Middle frontal gyrus (tissue), 1 donor: ENCODE results near the gene TBC1D2B.
A peak's percentile ranks its signal among the peaks of the same experiment; 100 is the strongest.

Experiments
- DNase-seq: peaks from one replicate; pipeline ENCODE4 v3.0.0-alpha.2; 2015; ENCODE audit warnings: low spot score; ENCODE audit errors: extremely low spot score

The TBC1D2B gene

DNA sequence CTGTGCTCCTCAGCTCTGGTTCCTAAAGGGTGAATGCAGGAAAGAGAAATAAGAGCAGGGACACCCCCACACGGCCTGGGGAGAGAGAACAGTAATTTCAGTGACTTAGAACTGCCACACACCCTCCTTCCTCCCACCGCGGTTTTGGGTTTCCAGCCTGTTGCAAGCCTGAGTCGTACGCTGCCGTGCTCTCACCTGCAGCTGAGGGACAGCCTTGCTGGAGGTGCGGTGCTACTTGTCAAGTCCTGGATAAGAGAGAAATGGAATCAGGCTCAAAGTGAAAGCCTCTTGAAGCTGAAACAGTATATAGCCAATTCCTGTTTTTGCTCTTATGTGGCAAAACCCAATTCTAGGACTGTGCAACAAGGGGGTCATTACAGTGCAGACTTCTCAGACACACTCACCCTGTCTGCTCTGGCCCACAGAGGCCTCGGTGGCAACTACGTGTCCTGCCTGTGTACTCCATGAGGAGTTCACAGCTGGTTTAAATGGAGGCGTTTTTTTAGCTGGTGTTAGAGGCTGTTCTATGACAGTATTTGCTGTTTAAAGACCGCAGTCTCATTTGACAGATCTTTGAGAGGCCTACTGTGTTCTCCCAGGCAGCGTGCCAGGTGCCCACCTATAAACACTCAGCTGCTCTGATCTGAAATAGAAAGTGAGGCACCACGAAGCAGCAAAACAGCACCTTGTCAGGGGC, 42.9 kb downstream of the TBC1D2B start:
- no peak for DNase-seq

DNA sequence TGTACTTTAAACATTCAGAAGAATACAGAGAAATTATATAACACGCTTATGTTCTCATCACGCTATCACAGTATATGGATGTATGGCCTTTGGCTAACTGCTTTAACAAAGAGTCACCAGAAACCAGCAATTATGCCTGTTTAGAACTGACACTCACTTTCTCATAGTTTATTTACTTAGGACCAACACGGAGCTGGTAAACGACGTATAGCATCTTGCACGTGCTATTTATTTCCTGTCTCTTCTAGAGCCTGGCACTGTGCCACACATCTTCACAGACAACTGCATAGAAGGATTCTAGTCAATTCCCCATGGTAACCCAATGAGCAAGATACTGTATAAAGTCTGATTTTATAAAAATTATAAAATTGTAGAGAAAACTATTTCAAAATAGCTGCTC, 43.6 kb downstream of the TBC1D2B start:
- DNase-seq, result no peak

DNA sequence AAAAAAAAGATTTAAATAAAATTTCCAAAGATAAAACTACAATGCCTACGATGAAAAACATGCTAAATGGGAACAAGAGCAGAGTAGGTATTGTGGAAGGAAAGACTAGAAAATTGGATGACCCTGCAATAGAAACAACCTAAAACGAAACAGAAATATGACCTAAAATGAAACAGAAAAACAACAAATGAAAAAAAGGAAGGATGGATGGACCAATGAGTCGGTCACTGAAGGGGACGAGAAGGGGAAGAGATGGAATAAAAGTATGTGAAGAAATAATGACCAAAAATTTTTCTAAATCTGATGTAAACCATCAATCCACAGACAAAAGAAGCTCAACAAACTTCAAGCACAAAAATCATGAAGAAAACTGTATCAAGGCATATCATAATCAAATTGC, 44.8 kb downstream of the TBC1D2B start:
- no peak for DNase-seq

DNA sequence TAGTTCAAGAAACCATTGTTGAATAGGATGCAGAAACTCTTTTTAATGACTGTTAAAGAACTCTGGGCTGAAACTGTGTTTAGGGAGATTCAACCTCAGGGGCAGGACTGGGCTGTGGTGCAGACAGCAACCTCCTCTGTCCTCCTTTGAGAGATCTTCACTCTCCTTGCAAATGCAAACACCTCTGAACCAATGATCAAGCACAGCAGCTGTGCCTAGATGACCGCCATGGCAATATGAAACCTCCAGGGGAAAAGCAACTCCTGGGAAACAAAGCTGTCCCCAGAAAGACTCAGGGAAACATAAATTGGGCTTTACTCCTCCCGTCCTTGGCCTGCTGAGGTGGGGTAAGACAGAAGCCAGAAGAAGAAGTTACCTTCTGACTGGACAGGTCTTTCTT, 52.6 kb downstream of the TBC1D2B start:
- no peak for DNase-seq

DNA sequence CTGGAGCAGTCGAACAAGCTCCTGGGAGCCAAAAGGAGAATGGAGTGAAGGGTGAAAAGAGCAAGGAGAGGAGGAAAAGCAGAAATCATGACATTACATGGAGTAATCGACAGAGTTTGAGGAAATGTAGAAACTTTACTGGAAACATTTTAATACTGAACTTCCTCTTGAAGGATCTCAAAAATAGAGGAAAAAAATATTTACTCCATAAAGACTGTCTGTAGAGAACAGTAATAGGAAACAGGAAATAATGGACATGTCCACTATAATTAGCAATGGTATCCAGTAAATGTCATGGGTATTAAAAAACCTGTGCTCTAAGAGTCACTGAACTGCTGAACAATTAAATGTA, 53.0 kb downstream of the TBC1D2B start:
- DNase-seq, result no peak

DNA sequence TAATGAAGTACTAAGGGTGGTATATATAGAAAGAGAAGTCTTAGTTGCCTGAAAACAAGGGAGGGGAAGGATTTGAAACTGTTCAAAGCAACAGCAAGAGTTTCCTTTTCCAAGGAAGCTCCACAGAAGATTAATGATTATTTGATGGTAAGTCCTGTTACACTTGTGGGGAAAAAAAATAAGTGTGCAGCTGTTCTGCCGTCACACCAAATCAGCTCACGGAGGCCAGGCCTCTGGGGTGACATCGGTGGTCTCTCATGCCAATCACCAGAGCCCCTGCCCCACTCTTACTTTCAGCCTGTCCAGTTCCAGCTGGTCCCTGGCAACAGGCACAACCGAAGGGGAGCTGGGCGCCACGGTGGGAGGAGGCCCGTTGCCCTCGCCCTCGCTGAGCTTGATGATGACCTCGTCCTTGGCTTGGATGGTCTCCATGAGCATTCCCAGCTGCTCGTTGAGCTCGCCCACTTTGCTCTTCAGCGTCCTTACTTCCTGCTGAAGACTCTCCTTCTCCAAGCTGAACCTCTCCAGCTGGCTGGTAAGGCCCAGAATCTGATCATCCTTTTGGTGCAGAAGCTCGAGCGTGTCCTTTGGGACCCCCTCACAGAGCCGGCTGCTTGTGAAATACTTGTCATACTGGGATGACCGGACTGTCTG, 53.5 kb downstream of the TBC1D2B start:
- no peak for DNase-seq

DNA sequence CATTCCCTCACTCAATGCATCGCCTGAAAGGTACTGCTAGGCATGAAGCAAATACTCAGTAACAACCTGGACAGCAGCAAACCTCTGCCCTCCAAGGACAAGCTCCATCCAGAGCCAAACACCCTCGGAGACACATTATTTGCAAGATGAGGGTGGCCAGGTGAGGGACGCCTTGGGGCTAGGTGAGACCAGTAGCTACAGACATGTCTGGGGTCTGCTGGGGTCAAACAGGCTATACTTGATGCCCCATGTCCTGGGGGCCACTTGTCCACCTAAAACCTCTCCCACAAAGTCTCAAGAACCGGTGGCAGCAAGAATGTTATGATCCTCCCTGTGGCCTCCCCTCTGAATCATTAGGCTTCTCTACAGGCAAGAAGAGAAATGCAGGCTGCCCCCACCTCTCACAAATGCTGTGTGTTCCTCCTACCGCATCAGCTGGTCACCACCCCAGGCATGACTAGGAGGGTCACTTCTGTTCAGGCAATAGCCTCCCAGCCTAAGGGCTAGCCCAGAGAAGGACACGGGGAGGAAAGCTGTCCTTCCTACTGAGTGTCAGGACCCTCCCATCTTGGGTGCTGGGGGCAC, 54.3 kb downstream of the TBC1D2B start:
- DNase-seq, result no peak

DNA sequence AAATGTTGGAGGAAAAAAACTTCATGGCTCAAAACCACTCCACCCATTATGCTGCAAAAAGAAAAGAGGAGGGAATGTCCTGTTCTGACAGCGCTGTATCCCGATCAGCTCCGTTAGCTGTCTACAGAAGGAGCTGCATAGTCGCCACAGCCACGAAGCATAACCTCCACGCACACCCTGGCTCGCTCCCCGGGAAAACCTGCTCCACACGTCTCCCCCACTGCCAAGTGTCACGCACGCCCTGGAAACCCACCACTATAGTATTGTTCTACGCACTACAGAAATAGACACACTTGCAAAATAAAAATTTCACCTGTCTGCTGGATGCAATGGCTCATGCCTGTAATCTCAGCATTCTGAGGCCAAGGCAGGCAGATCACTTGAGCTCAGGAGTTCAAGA, 55.8 kb downstream of the TBC1D2B start:
- no peak for DNase-seq

DNA sequence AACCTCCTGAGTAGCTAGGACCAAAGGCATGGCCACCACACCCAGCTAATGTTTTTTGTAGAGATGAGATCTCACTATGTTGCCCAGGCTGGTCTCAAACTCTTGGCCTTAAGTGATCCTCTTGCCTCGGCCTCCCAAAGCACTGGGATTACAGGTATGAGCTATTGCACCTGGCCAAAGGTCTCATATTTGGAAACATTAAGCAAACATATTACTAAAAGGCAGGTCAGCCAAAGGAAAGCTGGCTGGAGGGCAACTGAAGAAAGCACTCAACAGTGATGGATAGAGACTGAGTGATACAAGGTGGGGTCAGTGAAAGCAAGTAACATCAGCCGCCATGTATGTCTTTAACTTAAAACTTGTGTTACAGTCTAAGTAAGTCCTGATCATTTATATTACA, 57.5 kb downstream of the TBC1D2B start:
- no peak for DNase-seq

DNA sequence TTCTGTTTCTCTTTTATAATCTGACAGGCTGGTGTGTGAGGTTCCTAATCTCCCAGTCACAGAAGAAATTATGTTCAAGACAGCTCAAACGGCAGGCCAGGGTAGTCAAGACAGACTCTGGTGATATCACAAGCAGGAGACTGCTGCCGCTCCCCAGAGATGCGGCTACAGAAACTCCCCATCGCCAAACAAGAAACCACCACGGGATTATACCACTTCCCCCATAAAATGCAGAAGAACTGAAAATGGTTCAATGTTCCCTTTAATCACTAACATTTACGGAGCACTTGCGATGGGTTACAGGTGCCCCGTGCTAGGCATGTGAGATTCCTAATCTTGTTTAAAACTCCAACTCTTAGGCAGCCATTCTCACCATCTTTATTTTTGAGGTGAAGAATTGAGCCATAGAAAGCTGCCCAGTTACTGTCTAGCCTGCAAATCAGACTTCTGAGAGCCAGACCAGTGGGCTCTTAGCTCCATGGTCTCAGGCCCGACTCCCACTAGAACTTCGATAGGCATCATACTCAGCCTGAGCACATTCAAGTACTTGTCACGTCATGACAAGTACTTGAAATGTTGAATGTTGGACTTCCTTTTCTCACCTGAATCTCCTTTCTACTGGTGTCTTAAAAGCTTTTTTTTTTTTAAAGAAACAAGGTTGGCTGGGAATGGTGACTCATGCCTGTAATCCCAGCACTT, 58.4 kb downstream of the TBC1D2B start:
- DNase-seq, result no peak

DNA sequence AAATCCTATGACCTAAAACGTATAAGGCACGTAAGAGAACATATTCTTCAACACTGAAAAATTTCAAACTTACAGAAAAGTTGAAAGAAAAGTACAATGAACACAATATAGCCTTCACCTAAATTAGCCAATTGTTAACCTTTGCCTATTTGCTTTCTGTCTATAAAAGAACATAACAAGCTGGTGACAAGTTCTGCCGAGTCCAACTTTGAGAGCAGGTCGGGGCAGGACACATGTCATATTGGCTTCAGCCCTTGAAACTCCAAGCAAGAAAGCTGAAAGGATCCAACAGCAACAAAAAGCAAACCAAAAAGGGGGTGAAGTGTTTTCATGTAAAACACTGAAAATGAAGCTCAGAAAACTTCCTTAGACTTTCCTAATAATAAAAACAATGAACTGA, 59.1 kb downstream of the TBC1D2B start:
- no peak for DNase-seq

DNA sequence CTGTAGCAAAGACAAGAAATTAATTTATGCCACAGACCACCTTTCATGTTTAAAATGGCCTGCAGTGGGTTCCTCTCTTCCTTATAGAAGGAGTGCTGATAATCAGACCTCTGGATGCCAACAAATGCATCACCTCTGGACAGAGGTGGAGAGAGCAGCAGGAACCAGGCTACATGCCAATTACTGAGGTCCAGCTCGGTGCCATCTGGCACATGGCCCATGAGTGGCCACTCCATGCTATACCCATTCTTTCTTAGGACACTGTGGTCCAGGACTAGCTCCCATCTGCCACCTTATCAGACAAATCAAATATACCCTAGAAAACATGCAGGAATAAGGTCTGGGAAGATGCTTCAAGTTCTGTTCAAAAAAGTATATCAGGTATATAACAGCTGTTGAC, 60.7 kb downstream of the TBC1D2B start:
- DNase-seq, result no peak

DNA sequence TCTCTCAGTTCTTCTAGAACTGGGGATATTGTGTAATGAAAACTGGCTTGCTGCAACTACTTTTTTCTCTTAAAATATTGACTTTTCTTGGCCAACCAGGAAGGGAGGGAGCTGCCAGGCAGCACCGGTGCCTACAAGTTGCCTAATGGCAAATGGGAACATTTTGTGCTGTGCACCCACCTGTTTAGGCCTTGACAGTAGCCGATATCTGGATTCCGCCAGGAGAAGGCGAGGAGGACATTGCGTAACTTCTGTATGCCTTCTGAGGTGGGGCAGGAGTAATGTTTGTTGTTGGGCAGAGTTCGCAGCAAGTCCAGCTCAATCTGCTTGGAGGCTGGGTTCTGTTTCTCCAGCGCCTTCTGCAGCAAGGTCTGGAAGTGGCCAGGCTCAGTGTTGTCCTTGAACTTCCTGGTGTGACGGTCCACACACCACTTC, 64.9 kb downstream of the TBC1D2B start:
- no peak for DNase-seq

DNA sequence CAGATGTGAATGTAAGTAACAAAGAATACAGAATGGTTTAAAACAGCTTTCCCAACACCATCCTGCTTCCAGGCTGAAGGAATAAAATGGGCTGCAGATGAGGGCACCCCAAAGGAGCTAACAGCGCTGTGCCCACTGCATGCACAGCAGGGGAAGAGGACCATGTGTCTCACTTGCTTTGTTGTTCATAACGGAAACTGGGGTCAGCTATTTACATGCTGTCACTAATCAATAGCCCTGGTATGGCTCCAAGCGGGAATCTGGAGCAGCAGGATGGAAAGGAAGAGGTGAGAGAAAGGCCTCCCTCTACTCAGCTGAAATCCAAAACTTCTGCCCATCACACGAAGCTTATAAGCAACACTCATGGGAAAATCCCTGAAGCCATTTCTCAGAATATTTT, 67.4 kb downstream of the TBC1D2B start:
- no peak for DNase-seq

DNA sequence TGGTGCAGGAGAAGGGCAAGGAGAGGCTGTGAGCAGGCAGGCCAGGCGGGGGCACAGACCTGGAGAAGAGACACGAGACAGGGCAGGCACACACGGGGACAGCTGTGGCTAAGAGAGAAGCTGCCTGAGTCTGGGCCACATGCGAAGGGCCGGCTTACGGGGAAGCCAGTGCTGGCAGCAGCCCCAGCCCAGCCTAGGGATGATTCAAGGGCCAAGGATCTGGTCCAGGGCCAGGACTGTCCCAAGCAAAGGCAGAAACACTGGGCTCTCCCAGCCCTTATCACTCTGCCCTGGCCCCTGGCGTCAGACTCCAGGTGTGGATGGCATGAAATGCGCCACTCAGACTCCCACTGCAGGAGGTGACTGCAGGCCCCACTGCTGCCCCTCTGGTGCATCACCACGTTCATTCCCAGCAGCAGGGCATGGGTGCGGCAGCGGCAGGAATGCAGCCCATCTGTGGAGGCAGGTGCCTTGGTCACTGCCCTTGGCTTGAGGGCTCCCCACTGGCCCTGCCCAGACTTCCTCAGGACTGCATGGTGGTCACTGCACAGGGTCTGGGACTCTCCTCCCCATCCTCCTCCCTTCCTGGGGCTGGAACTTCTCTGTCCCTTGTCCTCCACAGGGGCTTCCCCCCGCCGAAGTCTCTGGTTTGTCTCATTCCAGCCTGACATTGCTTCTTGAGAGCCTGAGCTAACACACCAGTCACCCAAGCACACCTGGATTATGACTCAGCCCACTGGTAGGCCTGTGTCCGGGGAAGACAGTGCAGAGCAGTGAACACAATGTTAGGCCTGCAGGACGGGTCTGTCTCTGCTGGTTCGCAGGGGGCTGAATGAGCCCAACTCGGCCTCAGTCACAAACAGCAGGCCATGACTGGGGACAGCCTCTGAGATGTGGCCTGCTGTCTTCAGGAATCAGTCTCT, 69.3 kb downstream of the TBC1D2B start:
- no peak for DNase-seq

DNA sequence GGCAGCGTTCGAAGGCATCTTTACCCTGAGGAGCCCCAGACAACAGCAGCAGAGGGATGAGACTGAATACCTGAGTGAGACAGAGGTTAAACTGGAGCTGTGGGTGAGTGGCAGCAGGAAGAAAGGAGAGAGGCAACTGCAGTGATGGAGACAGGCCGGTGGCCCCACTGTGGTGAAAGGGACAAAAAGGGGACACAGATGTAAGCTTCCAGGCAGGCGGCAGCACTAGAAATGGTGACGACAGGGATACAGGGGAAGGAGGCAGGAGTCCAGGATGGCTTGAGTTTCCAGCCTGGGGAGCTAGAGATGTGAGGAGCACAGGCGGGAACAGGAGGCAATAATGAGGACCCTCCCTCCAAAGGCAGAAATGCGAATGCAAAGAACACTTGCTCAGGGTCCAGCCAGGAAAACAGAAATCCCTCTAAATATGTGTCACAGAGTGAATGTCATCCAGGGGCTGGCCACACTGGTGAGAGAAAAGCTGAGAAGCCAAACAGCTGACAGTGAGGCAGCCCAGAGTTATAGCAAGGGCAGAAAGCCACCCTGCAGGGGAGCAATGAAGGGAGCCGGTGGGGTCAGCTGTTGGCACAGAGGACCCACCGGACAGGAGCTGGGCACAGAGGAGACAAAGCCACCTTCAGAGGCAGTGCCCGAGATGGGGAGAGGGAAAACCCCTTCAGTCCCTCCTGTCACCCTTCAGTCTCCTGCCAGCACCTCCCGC, 70.1 kb downstream of the TBC1D2B start:
- no peak for DNase-seq

DNA sequence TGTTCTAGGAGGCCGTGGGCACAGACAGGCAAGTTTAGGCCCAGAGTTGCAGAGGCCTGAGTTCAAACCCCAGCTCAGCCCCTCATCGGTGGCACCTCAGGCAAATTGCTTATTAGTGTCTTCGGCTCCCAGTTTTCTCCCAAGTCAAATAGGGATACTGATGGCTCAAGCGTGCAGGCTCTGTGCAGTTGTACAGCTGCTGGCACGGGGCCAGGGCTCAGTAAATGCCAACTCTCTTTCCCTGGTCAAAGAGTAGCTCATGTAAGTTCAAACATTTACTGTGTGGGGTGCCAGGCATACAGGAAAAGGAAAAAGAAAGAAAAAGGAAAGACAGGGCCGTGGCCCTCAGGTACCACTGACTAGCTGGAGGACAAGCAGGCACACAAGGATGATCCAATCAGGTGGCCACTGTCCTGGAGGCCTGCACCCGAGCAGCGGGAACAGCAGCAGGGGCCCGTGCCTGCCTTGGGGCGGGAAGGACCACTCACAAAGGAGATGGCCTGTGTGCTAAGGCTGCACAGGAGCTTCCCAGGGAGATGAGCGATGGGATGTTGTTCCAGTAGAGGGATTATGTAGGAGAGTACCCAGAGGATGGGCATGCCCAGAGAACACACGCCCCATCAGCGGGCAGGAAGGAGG, 70.8 kb downstream of the TBC1D2B start:
- DNase-seq, result no peak

DNA sequence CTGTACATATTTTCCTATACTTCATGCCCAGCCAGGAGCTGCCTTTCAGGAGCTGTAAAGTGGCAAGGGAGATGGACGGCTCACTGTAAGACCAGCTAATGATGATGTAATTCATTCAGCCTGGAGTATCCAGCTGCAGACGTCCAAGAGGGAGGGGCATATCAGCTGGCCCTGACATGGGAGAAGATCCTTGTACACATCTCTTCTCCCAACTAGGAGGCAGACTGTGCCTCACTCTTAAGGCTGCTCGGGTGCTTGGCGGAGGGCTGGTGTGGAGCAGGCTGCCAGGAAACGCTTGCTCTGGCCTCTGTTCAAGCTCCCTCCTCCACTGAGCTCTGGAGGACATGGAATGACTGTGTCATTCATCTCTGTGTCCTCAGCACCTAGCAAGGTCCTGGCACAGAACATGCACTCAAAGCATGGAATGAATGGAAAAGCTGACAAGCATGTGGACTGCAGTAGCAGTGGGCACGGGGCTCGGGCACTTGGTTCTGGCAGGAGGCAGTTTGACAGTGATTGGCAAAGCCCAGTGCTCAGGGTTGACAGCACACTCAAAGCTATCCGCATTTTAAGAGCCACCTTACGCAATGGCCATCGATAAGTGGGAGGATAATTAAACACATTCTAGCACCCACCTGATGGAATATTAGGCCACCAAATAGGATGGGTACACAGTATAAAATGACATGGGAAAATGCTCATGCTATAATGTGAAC, 72.4 kb downstream of the TBC1D2B start:
- peak; percentile 53 for DNase-seq

DNA sequence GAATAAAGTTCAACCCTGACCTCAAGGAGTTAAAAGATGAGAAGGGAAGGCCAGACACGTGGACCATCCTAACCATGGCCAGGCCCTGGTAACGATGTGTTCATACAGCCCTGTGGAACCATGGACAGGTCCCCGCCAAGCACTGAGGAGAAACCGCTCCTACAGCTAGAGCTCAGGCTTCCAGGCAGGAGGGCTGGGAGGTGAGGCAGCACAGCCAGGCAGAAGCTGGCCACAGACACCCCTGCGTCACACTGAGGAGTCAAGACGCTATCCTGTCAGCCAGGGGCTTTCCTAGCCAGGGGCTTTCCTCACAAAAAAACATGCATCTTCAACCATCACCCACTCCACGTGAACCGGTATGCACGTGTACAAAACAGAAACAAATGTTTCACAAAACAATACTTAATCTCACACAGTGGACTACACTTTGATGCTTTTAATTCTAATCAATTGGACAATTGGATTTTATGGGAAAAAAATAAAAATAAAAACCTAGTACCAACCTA, 73.2 kb downstream of the TBC1D2B start:
- DNase-seq, result no peak
